ENCODE results near the gene G3BP2.

DNA sequence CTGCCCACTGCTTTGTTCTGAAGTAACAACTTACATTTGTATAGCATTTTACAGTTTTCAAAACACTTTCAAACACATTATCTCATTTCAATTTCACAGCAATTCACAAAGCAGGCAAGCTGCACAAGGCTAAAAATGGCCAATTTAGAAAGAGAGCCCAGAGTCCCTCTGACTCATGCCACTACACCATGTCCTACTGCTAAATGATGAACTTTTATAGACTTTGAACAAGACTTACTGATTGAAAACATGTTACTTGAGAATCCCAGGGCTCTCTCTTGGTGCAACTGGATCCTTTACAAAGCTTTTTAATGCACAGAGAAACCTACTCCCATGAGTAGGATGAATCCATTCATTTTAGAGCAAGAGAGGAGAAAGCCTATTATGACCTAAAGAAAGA is 5.8 kb upstream of the G3BP2 start:
- TF ChIP-seq, protein P1, sequence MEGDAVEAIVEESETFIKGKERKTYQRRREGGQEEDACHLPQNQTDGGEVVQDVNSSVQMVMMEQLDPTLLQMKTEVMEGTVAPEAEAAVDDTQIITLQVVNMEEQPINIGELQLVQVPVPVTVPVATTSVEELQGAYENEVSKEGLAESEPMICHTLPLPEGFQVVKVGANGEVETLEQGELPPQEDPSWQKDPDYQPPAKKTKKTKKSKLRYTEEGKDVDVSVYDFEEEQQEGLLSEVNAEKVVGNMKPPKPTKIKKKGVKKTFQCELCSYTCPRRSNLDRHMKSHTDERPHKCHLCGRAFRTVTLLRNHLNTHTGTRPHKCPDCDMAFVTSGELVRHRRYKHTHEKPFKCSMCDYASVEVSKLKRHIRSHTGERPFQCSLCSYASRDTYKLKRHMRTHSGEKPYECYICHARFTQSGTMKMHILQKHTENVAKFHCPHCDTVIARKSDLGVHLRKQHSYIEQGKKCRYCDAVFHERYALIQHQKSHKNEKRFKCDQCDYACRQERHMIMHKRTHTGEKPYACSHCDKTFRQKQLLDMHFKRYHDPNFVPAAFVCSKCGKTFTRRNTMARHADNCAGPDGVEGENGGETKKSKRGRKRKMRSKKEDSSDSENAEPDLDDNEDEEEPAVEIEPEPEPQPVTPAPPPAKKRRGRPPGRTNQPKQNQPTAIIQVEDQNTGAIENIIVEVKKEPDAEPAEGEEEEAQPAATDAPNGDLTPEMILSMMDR (IDR thresholded peaks at IDR 0.05; ENCODE audit: insufficient read depth, low read depth, low read length) = no peak
- no peak for TF ChIP-seq EZH2 (IDR thresholded peaks at IDR 0.05; ENCODE audit: insufficient read depth, low read length)
